ENCODE results near the gene CCNYL1.
"Not testable (repeated sequence)": the region's sequence is repeated elsewhere in the genome, so short reads cannot be mapped to it uniquely, and the experiment has no call there.

CCNYL1 gene

GRCh38 chr2:207698301-207698700 is 13.1 kb upstream of the CCNYL1 start:
- DNase-seq, result no peak

- DNase-seq, result no peak
Measured at GRCh38 chr2:207704078-207704477, 7.4 kb upstream of the CCNYL1 start.

- DNase-seq, result no peak
Measured at GRCh38 chr2:207704671-207705070, 6.8 kb upstream of the CCNYL1 start.

GRCh38 chr2:207706936-207707860 is 4.2 kb upstream of the CCNYL1 start:
- no peak for DNase-seq

- peak; percentile 12 to 38 (median 32) for DNase-seq
Measured at GRCh38 chr2:207711750-207712530, 500 bp downstream of the CCNYL1 start.

- DNase-seq, result no peak
Measured at GRCh38 chr2:207716056-207716455, 4.6 kb downstream of the CCNYL1 start.

GRCh38 chr2:207718521-207718920 is 7.1 kb downstream of the CCNYL1 start:
- DNase-seq, result no peak

GRCh38 chr2:207719008-207719407 is 7.6 kb downstream of the CCNYL1 start:
- no peak for DNase-seq

- DNase-seq, result not testable (repeated sequence)
Measured at GRCh38 chr2:207719655-207720054, 8.2 kb downstream of the CCNYL1 start.

- no peak for DNase-seq
Measured at GRCh38 chr2:207720517-207721187, 9.2 kb downstream of the CCNYL1 start.

GRCh38 chr2:207722773-207723424 is 11.5 kb downstream of the CCNYL1 start:
- DNase-seq, result no peak

GRCh38 chr2:207723425-207723787 is 12.0 kb downstream of the CCNYL1 start:
- not testable (repeated sequence) for DNase-seq

GRCh38 chr2:207724113-207724512 is 12.7 kb downstream of the CCNYL1 start:
- DNase-seq, result no peak

GRCh38 chr2:207725873-207726578 is 14.6 kb downstream of the CCNYL1 start:
- DNase-seq, result no peak

- no peak for DNase-seq
Measured at GRCh38 chr2:207727261-207727660, 15.8 kb downstream of the CCNYL1 start.

GRCh38 chr2:207729465-207729998 is 18.1 kb downstream of the CCNYL1 start:
- DNase-seq, result no peak

- no peak for DNase-seq
Measured at GRCh38 chr2:207731138-207731537, 19.7 kb downstream of the CCNYL1 start.

- DNase-seq, result no peak
Measured at GRCh38 chr2:207733597-207734240, 22.3 kb downstream of the CCNYL1 start.

- DNase-seq, result no peak
Measured at GRCh38 chr2:207734264-207734635, 22.8 kb downstream of the CCNYL1 start.

GRCh38 chr2:207734636-207735512 is 23.4 kb downstream of the CCNYL1 start:
- DNase-seq, result no peak

All from activated CD4-positive, CD25-positive, alpha-beta regulatory T cell (primary cell).